ENCODE measurements around the gene SCNN1B. TPM values are rescaled to one million over a fixed set of nuclear protein-coding genes. Genes with fewer than 3 reads are reported as not detected.
"Not testable (repeated sequence)": the region's sequence is repeated elsewhere in the genome, so short reads cannot be mapped to it uniquely, and the experiment has no call there.

The SCNN1B gene
- total RNA-seq, 1 donor from 2014 or later, result not detected

GRCh38 chr16:23377071-23377931, 75.2 kb downstream of the SCNN1B start:
- intact Hi-C loops (cut with micrococcal nuclease), result no loop called here

GRCh38 chr16:23378256-23378655, 76.2 kb downstream of the SCNN1B start:
- intact Hi-C loops (cut with micrococcal nuclease), result no loop called here

GRCh38 chr16:23378921-23379320, 76.8 kb downstream of the SCNN1B start:
- intact Hi-C loops (cut with micrococcal nuclease), result no loop called here

GRCh38 chr16:23379707-23380106, 77.6 kb downstream of the SCNN1B start:
- intact Hi-C loops (cut with micrococcal nuclease), result no loop called here

GRCh38 chr16:23380501-23380951, 78.4 kb downstream of the SCNN1B start:
- intact Hi-C loops (cut with micrococcal nuclease), result no loop called here

- intact Hi-C loops (cut with micrococcal nuclease), result not testable (repeated sequence)
Observed at GRCh38 chr16:23381702-23382101, 79.6 kb downstream of the SCNN1B start.

GRCh38 chr16:23382279-23382678, 80.2 kb downstream of the SCNN1B start:
- intact Hi-C loops (cut with micrococcal nuclease), result no loop called here

- intact Hi-C loops (cut with micrococcal nuclease), result no loop called here
Observed at GRCh38 chr16:23383881-23384280, 81.8 kb downstream of the SCNN1B start.

- intact Hi-C loops (cut with micrococcal nuclease), result no loop called here
Observed at GRCh38 chr16:23384878-23385277, 82.8 kb downstream of the SCNN1B start.

GRCh38 chr16:23385441-23385840, 83.3 kb downstream of the SCNN1B start:
- intact Hi-C loops (cut with micrococcal nuclease), result no loop called here

- intact Hi-C loops (cut with micrococcal nuclease), result no loop called here
Observed at GRCh38 chr16:23387666-23388065, 85.6 kb downstream of the SCNN1B start.

GRCh38 chr16:23388786-23389185, 86.7 kb downstream of the SCNN1B start:
- intact Hi-C loops (cut with micrococcal nuclease), result no loop called here

GRCh38 chr16:23389201-23389600, 87.1 kb downstream of the SCNN1B start:
- intact Hi-C loops (cut with micrococcal nuclease), result no loop called here

- intact Hi-C loops (cut with micrococcal nuclease), result not testable (repeated sequence)
Observed at GRCh38 chr16:23389936-23390335, 87.8 kb downstream of the SCNN1B start.

GRCh38 chr16:23391381-23392222, 89.5 kb downstream of the SCNN1B start:
- intact Hi-C loops (cut with micrococcal nuclease), result no loop called here

GRCh38 chr16:23392223-23392600, 90.1 kb downstream of the SCNN1B start:
- intact Hi-C loops (cut with micrococcal nuclease), result no loop called here

GRCh38 chr16:23394141-23394831, 92.2 kb downstream of the SCNN1B start:
- intact Hi-C loops (cut with micrococcal nuclease), result no loop called here

- intact Hi-C loops (cut with micrococcal nuclease), result no loop called here
Observed at GRCh38 chr16:23395732-23396131, 93.6 kb downstream of the SCNN1B start.

- intact Hi-C loops (cut with micrococcal nuclease), result no loop called here
Observed at GRCh38 chr16:23397464-23397863, 95.4 kb downstream of the SCNN1B start.

- intact Hi-C loops (cut with micrococcal nuclease), result no loop called here
Observed at GRCh38 chr16:23398987-23399805, 97.1 kb downstream of the SCNN1B start.

GRCh38 chr16:23400447-23400846, 98.3 kb downstream of the SCNN1B start:
- intact Hi-C loops (cut with micrococcal nuclease), result not testable (repeated sequence)

Measured in T-helper 2 cell treated with Interferon-gamma antibody and Interleukin-4, amounts not matched to agents 100 ng/mL and 5 ng/mL, for 36 hours (primary cell).